SJSA1 (cell line): ENCODE measurements around the gene UBE2H. TPM values are rescaled to one million over a fixed set of nuclear protein-coding genes. Genes with fewer than 3 reads are reported as not detected.
A peak's percentile ranks its signal among the peaks of the same experiment; 100 is the strongest.
"Not testable (repeated sequence)": the region's sequence is repeated elsewhere in the genome, so short reads cannot be mapped to it uniquely, and the experiment has no call there.

Experiments
- DNase-seq, 2 experiments: peaks; one replicate each; pipeline ENCODE4 v3.0.0-alpha.2; 2015 to 2020; ENCODE audit warnings: low spot score in 2 of 2, low read depth in 1 of 2
- H3K27ac ChIP-seq: fragments of 250-450 bp; sonication (Bioruptor Pico); 2 replicates; pipeline ENCODE4 v1.5.1; 2020; ENCODE audit warnings: mild to moderate bottlenecking, moderate library complexity
- H3K27me3 ChIP-seq: fragments of 250-450 bp; sonication (Bioruptor Pico); replicated peaks from 2 replicates; pipeline ENCODE4 v1.5.1; 2020; ENCODE audit warnings: mild to moderate bottlenecking, moderate library complexity
- H3K36me3 ChIP-seq: fragments of 250-450 bp; sonication (Bioruptor Pico); 2 replicates; pipeline ENCODE4 v1.5.1; 2020; ENCODE audit warnings: mild to moderate bottlenecking
- H3K4me1 ChIP-seq: fragments of 250-450 bp; sonication (Bioruptor Pico); replicated peaks from 2 replicates; pipeline ENCODE4 v1.6.1; 2021; ENCODE audit warnings: mild to moderate bottlenecking
- H3K4me3 ChIP-seq: fragments of 250-450 bp; sonication (Bioruptor Pico); 2 replicates; pipeline ENCODE4 v1.5.1; 2020; ENCODE audit warnings: mild to moderate bottlenecking
- H3K9me3 ChIP-seq: fragments of 250-450 bp; sonication (Bioruptor Pico); replicated peaks from 2 replicates; pipeline ENCODE4 v1.5.1; 2020; ENCODE audit warnings: mild to moderate bottlenecking
- total RNA-seq: library from RNA; depleted of rRNA; stranded (reverse); fragments of >200 nt; shearing (Covaris generic); gene quantifications from 2 replicates; pipeline ENCODE4 v1.2.3, GENCODE V29; 2014

The UBE2H gene
- total RNA-seq, 1 experiment from 2014 or later = 42.8 TPM

GRCh38 chr7:129851174-129851573, 101.6 kb downstream of the UBE2H start:
- H3K4me1 ChIP-seq = peaks cover 38% of the 10 kb centered on the region
- H3K4me3 ChIP-seq = no peak overlapping the region
- no peaks in the 10 kb centered on the region for H3K9me3 ChIP-seq
- H3K27me3 ChIP-seq = no peaks in the 10 kb centered on the region
- no peak overlapping the region for H3K27ac ChIP-seq
- peaks cover 3% of the 10 kb centered on the region; the same call in 1 of the 2 replicates for H3K36me3 ChIP-seq
- no peak for DNase-seq

- no peaks in the 10 kb centered on the region for H3K9me3 ChIP-seq
- no peaks in the 10 kb centered on the region for H3K27me3 ChIP-seq
- no peak for DNase-seq
- no peak overlapping the region for H3K27ac ChIP-seq
- H3K36me3 ChIP-seq = peaks cover 3% of the 10 kb centered on the region; the same call in 1 of the 2 replicates
- H3K4me1 ChIP-seq = peaks cover 32% of the 10 kb centered on the region
- H3K4me3 ChIP-seq = no peak overlapping the region
These were observed 104.3 kb downstream of the UBE2H start for GRCh38 chr7:129848436-129848835.

- H3K4me1 ChIP-seq = peaks cover 33% of the 10 kb centered on the region
- H3K27me3 ChIP-seq = no peaks in the 10 kb centered on the region
- DNase-seq = no peak
- no peaks in the 10 kb centered on the region for H3K36me3 ChIP-seq
- H3K4me3 ChIP-seq = no peak overlapping the region
- H3K27ac ChIP-seq = peak overlapping the region; percentile 75
- H3K9me3 ChIP-seq = no peaks in the 10 kb centered on the region
These were observed 106.8 kb downstream of the UBE2H start for GRCh38 chr7:129845972-129846327.

- H3K36me3 ChIP-seq = no peaks in the 10 kb centered on the region
- H3K4me1 ChIP-seq = peaks cover 38% of the 10 kb centered on the region
These were observed 107.4 kb downstream of the UBE2H start for GRCh38 chr7:129845178-129845971.

GRCh38 chr7:129843978-129844840, 108.6 kb downstream of the UBE2H start:
- Histone ChIP-seq H3K4me3 (no peak overlapping the region), H3K9me3 (no peaks in the 10 kb centered on the region), H3K4me1 (peaks cover 43% of the 10 kb centered on the region), H3K36me3 (no peaks in the 10 kb centered on the region; the same call in 1 of the 2 replicates), H3K27me3 (no peaks in the 10 kb centered on the region), H3K27ac (no peak overlapping the region)
- DNase-seq = no peak

More at GRCh38 chr7:129845178-129845971, 107.4 kb downstream of the UBE2H start:
- no peak overlapping the region for H3K4me3 ChIP-seq
- peak; percentile 52 to 61 for DNase-seq
- H3K27me3 ChIP-seq = no peaks in the 10 kb centered on the region
- peak overlapping the region; percentile 75 for H3K27ac ChIP-seq
- H3K9me3 ChIP-seq = no peaks in the 10 kb centered on the region

- peaks cover 43% of the 10 kb centered on the region for H3K4me1 ChIP-seq
These were observed 109.3 kb downstream of the UBE2H start for GRCh38 chr7:129843365-129843898.

GRCh38 chr7:129841465-129841864, 111.3 kb downstream of the UBE2H start:
- H3K9me3 ChIP-seq = no peaks in the 10 kb centered on the region
- H3K36me3 ChIP-seq = peaks cover 13% of the 10 kb centered on the region
- peaks cover 40% of the 10 kb centered on the region for H3K4me1 ChIP-seq
- peak overlapping the region; percentile 49 for H3K27ac ChIP-seq
- no peak overlapping the region for H3K4me3 ChIP-seq
- no peaks in the 10 kb centered on the region for H3K27me3 ChIP-seq
- DNase-seq = no peak

More at GRCh38 chr7:129843365-129843898, 109.3 kb downstream of the UBE2H start:
- Histone ChIP-seq H3K27me3 (no peaks in the 10 kb centered on the region), H3K4me3 (no peak overlapping the region), H3K27ac (no peak overlapping the region), H3K9me3 (no peaks in the 10 kb centered on the region), H3K36me3 (peaks cover 5% of the 10 kb centered on the region; the same call in 1 of the 2 replicates)
- DNase-seq = no peak

DNA sequence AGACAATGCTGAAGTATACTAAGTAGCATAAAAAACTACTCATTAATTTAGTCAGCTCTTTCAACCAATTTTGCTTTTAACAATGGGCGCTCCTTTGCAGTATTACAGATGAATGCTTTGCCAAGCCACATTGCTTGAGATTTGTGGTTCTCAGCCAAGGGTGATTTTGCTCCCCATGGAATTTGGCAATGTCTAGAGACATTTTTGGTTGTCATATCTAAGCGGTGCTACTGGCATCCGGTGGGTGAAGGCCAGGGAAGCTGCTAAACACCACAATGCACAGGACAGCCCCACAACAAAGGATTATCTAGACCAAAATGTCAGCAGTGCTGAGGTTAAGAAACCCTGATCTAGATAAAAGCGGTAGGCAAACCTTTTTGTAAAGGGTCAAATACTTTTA, 112.0 kb downstream of the UBE2H start:
- peak; percentile 53 to 57 for DNase-seq
- Histone ChIP-seq H3K4me3 (no peak overlapping the region), H3K27ac (peak overlapping the region; percentile 49), H3K36me3 (peaks cover 13% of the 10 kb centered on the region), H3K9me3 (no peaks in the 10 kb centered on the region), H3K27me3 (no peaks in the 10 kb centered on the region), H3K4me1 (peaks cover 38% of the 10 kb centered on the region)

GRCh38 chr7:129836983-129837382, 115.8 kb downstream of the UBE2H start:
- peaks cover 19% of the 10 kb centered on the region for H3K36me3 ChIP-seq
- no peak overlapping the region for H3K27ac ChIP-seq
- H3K9me3 ChIP-seq = no peaks in the 10 kb centered on the region
- H3K27me3 ChIP-seq = no peaks in the 10 kb centered on the region
- H3K4me1 ChIP-seq = peaks cover 34% of the 10 kb centered on the region
- no peak overlapping the region for H3K4me3 ChIP-seq
- DNase-seq = no peak

DNA sequence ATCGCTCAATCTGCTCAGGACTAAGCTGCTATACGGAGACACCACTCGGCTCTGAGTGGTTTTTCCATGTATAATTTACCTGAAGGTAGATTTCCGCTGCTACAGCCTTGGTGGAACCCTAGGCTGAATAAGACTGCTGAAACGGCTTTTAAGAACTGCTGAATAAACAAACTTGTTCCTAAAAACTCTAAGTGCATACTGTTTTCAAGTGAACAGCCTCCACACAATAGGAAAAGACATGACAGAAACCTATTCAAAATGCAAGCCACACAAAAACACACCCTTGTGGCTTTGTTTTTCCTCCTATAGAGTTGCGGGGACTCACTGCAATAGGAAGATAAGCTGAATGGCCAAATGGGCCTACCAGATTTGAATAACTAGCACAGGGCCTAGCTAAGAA, 117.2 kb downstream of the UBE2H start:
- H3K9me3 ChIP-seq = no peaks in the 10 kb centered on the region
- H3K4me3 ChIP-seq = no peak overlapping the region
- no peak overlapping the region for H3K27ac ChIP-seq
- no peaks in the 10 kb centered on the region for H3K27me3 ChIP-seq
- DNase-seq = peak in 1 of 2 experiments; percentile 46
- H3K4me1 ChIP-seq = peaks cover 37% of the 10 kb centered on the region
- peaks cover 19% of the 10 kb centered on the region for H3K36me3 ChIP-seq

DNA sequence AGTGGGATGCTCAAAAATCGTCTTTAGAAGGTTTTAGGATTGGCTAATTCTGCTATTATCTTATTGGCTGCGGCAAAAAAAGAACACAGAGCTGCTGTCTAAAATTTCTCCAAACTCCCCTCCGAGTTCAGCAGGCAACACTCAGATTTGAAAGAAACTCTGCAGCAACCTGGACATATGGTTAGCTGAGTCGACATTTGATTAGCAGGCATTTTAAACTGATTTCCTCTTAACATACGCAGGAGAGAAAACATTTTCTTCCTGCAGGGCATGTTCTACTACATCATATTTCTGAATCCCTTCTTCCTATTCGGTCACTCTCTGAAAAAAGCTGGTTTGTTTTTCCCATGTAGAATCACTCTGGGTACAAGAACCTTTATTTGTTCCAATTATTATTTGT, 119.4 kb downstream of the UBE2H start:
- H3K27ac ChIP-seq, H3K9me3 ChIP-seq, H3K27me3 ChIP-seq, DNase-seq, H3K4me3 ChIP-seq: not testable (repeated sequence)
- peaks cover 43% of the 10 kb centered on the region for H3K4me1 ChIP-seq
- peaks cover 13% of the 10 kb centered on the region for H3K36me3 ChIP-seq

GRCh38 chr7:129832701-129833227, 120.0 kb downstream of the UBE2H start:
- Histone ChIP-seq H3K27me3 (no peaks in the 10 kb centered on the region), H3K4me1 (peaks cover 43% of the 10 kb centered on the region), H3K36me3 (peaks cover 8% of the 10 kb centered on the region), H3K27ac (no peak overlapping the region), H3K4me3 (no peak overlapping the region), H3K9me3 (no peaks in the 10 kb centered on the region)
- DNase-seq = no peak

- Histone ChIP-seq H3K36me3 (peaks cover 6% of the 10 kb centered on the region), H3K27me3 (no peaks in the 10 kb centered on the region), H3K27ac (peak overlapping the region; percentile 94), H3K4me3 (no peak overlapping the region), H3K4me1 (peaks cover 43% of the 10 kb centered on the region), H3K9me3 (no peaks in the 10 kb centered on the region)
- DNase-seq = no peak
These were observed 120.5 kb downstream of the UBE2H start for GRCh38 chr7:129832282-129832681.
